ENCODE measurements around the gene LAMB3.

LAMB3 gene

GRCh38 chr1:209651138-209651587, 1.1 kb downstream of the LAMB3 start:
- TF ChIP-seq ZFX (IDR thresholded peaks at IDR 0.05; ENCODE audit: borderline replicate concordance): no peak
- TF ChIP-seq CTCF (IDR thresholded peaks at IDR 0.05): no peak
- H3K27ac ChIP-seq: peak overlapping the region; percentile 85; the same call in 1 of the 2 replicates

- no peak for TF ChIP-seq CTCF (IDR thresholded peaks at IDR 0.05)
- TF ChIP-seq ZFX (IDR thresholded peaks at IDR 0.05; ENCODE audit: borderline replicate concordance): no peak
- no peak overlapping the region for H3K27ac ChIP-seq
Measured at GRCh38 chr1:209650454-209650853, 1.8 kb downstream of the LAMB3 start.

- no peak for TF ChIP-seq ZFX (IDR thresholded peaks at IDR 0.05; ENCODE audit: borderline replicate concordance)
- TF ChIP-seq CTCF (IDR thresholded peaks at IDR 0.05): no peak
- H3K27ac ChIP-seq: peak overlapping the region; percentile 6; the same call in 1 of the 2 replicates
Measured at GRCh38 chr1:209648931-209649776, 3.1 kb downstream of the LAMB3 start.

- no peak for TF ChIP-seq ZFX (IDR thresholded peaks at IDR 0.05; ENCODE audit: borderline replicate concordance)
- TF ChIP-seq CTCF (IDR thresholded peaks at IDR 0.05): no peak
- H3K27ac ChIP-seq: no peak overlapping the region
Measured at GRCh38 chr1:209648346-209648745, 3.9 kb downstream of the LAMB3 start.

GRCh38 chr1:209647156-209647555, 5.1 kb downstream of the LAMB3 start:
- no peak for TF ChIP-seq ZFX (IDR thresholded peaks at IDR 0.05; ENCODE audit: borderline replicate concordance)
- TF ChIP-seq CTCF (IDR thresholded peaks at IDR 0.05): no peak
- H3K27ac ChIP-seq: no peak overlapping the region

- TF ChIP-seq ZFX (IDR thresholded peaks at IDR 0.05; ENCODE audit: borderline replicate concordance): no peak
- TF ChIP-seq CTCF (IDR thresholded peaks at IDR 0.05): 0 out of 2 replicates have a peak, but pooled peaks have one; percentile 11
- no peak overlapping the region for H3K27ac ChIP-seq
Measured at GRCh38 chr1:209646558-209646957, 5.7 kb downstream of the LAMB3 start.

Measured in 22Rv1 (cell line).